Neuronal stem cell (in vitro differentiated cells): ENCODE measurements around the gene KIF16B.

Experiments
- DNase-seq: peaks from one replicate; pipeline ENCODE4 v3.0.0-alpha.2; 2013; ENCODE audit warnings: low spot score
- H2AFZ ChIP-seq: one replicate; pipeline ENCODE4 v1.6.1; 2013; ENCODE audit warnings: mild to moderate bottlenecking, low read length, inconsistent platforms
- H2AK5ac ChIP-seq: 2 replicates; pipeline ENCODE4 v1.6.1; 2013; ENCODE audit warnings: low read depth, mild to moderate bottlenecking, inconsistent platforms, low read length, moderate library complexity, mixed read lengths
- H2BK120ac ChIP-seq: 2 replicates; pipeline ENCODE4 v1.6.1; 2013; ENCODE audit warnings: low read depth, mild to moderate bottlenecking, inconsistent platforms, low read length, moderate library complexity, mixed read lengths
- H2BK12ac ChIP-seq: one replicate; pipeline ENCODE4 v1.6.1; 2013; ENCODE audit warnings: low read length, inconsistent platforms
- H2BK15ac ChIP-seq: 2 replicates; pipeline ENCODE4 v1.6.1; 2013; ENCODE audit warnings: mild to moderate bottlenecking, low read length, inconsistent platforms, mixed read lengths
- H2BK5ac ChIP-seq: one replicate; pipeline ENCODE4 v1.6.1; 2013; ENCODE audit warnings: inconsistent platforms, mild to moderate bottlenecking, low read length, moderate library complexity
- H3K14ac ChIP-seq: one replicate; pipeline ENCODE4 v1.6.1; 2013; ENCODE audit warnings: low read length, inconsistent platforms
- H3K18ac ChIP-seq: 2 replicates; pipeline ENCODE4 v1.6.1; 2013; ENCODE audit warnings: low read length, inconsistent platforms
- H3K23ac ChIP-seq: 2 replicates; pipeline ENCODE4 v1.6.1; 2013; ENCODE audit warnings: low read depth, mild to moderate bottlenecking, mixed read lengths, low read length, inconsistent platforms; ENCODE audit not compliant: poor library complexity
- H3K27ac ChIP-seq: replicated peaks from 3 replicates; pipeline ENCODE4 v1.5.1; 2013; ENCODE audit warnings: low read length, inconsistent platforms
- H3K27me3 ChIP-seq, 3 experiments: 2 replicates each; pipeline ENCODE4 v1.6.1; 2013; ENCODE audit warnings: low read length in 3 of 3, mild to moderate bottlenecking in 2 of 3, inconsistent platforms in 1 of 3, low read depth in 1 of 3, mixed read lengths in 1 of 3, moderate library complexity in 1 of 3; ENCODE audit not compliant: control insufficient read depth in 3 of 3, insufficient read depth in 3 of 3
- H3K36me3 ChIP-seq, 2 donors: replicated peaks in 1 of 2; 2 replicates each; pipeline ENCODE4 v1.6.1; 2013; ENCODE audit warnings: low read length in 2 of 2; ENCODE audit not compliant: control insufficient read depth in 2 of 2, insufficient read depth in 2 of 2
- H3K4ac ChIP-seq: 2 replicates; pipeline ENCODE4 v1.6.1; 2013; ENCODE audit warnings: inconsistent platforms, mild to moderate bottlenecking, low read length, moderate library complexity
- H3K4me1 ChIP-seq, 2 donors: 1 replicate in 1 of 2; 2 replicates in 1 of 2; pipeline ENCODE4 v1.6.1; 2013; ENCODE audit warnings: low read length in 2 of 2, low read depth in 1 of 2; ENCODE audit not compliant: control insufficient read depth in 2 of 2, insufficient read depth in 1 of 2
- H3K4me2 ChIP-seq: one replicate; pipeline ENCODE4 v1.6.1; 2013; ENCODE audit warnings: mild to moderate bottlenecking, low read length, inconsistent platforms; ENCODE audit not compliant: insufficient read depth, poor library complexity, severe bottlenecking
- H3K4me3 ChIP-seq, 2 donors: 2 replicates each; pipeline ENCODE4 v1.5.1; 2013; ENCODE audit warnings: low read length in 2 of 2, mild to moderate bottlenecking in 2 of 2, inconsistent platforms in 1 of 2, moderate library complexity in 1 of 2
- H3K79me1 ChIP-seq: one replicate; pipeline ENCODE4 v1.6.1; 2013; ENCODE audit warnings: low read depth, mild to moderate bottlenecking, inconsistent platforms, low read length, moderate library complexity
- H3K9ac ChIP-seq: one replicate; pipeline ENCODE4 v1.6.1; 2013; ENCODE audit warnings: mild to moderate bottlenecking, low read depth, low read length, inconsistent platforms; ENCODE audit not compliant: poor library complexity
- H3K9me3 ChIP-seq, 2 donors: replicated peaks in 1 of 2; 2 replicates each; pipeline versions ENCODE3 to v1.6.1; 2013; ENCODE audit warnings: low read length in 2 of 2, mild to moderate bottlenecking in 2 of 2, inconsistent platforms in 1 of 2, low read depth in 1 of 2, mixed read lengths in 1 of 2, moderate library complexity in 1 of 2; ENCODE audit not compliant: control insufficient read depth in 2 of 2, insufficient read depth in 1 of 2
- H4K8ac ChIP-seq: one replicate; pipeline ENCODE4 v1.6.1; 2013; ENCODE audit warnings: low read depth, mild to moderate bottlenecking, inconsistent platforms, low read length, moderate library complexity
- H4K91ac ChIP-seq: one replicate; pipeline ENCODE4 v1.6.1; 2013; ENCODE audit warnings: low read length, low read depth, mild to moderate bottlenecking, inconsistent platforms; ENCODE audit not compliant: poor library complexity
- WGBS, 2 donors: extraction: QIAGEN DNeasy Blood & Tissue Kit; methylation state at CpG; one replicate each; pipeline ENCODE4 v1.1.7; 2013; ENCODE audit warnings: missing lambda C conversion rate in 2 of 2, mixed read lengths in 1 of 2; ENCODE audit not compliant: insufficient read length in 2 of 2, insufficient replicate concordance in 1 of 2; ENCODE audit errors: extremely low coverage in 2 of 2; 5-methylcytosine and 5-hydroxymethylcytosine counted together

KIF16B gene

GRCh38 chr20:16459019-16459700 is 114.1 kb downstream of the KIF16B start:
- no peak overlapping the region for H2BK15ac ChIP-seq

GRCh38 chr20:16457514-16457913 is 115.7 kb downstream of the KIF16B start:
- no CpG with 5 or more reads among the region's 5 CpGs for WGBS, 2 donors
- Histone ChIP-seq H2BK15ac (no peak overlapping the region), H3K4ac (no peak overlapping the region), H3K79me1 (no peaks in the 10 kb centered on the region), H3K27me3 (no peaks in the 10 kb centered on the region), H3K4me2 (no peak overlapping the region), H3K14ac (no peak overlapping the region), H3K4me3 (no peak overlapping the region), H4K91ac (no peak overlapping the region), H2AK5ac (no peak overlapping the region), H3K9me3 (peaks cover 0 to 3% of the 10 kb centered on the region in 2 donors), H3K36me3 (no peaks in the 10 kb centered on the region), H3K4me1 (no peaks in the 10 kb centered on the region), H2BK12ac (no peak overlapping the region), H3K27ac (no peak overlapping the region), H3K18ac (no peak overlapping the region), H2AFZ (no peak overlapping the region), H4K8ac (no peak overlapping the region), H3K9ac (no peak overlapping the region), H2BK120ac (no peak overlapping the region), H2BK5ac (no peak overlapping the region), H3K23ac (no peak overlapping the region)
- DNase-seq: no peak

More at GRCh38 chr20:16459019-16459700, 114.1 kb downstream of the KIF16B start:
- Histone ChIP-seq H3K23ac (no peak overlapping the region), H3K36me3 (no peaks in the 10 kb centered on the region), H3K18ac (no peak overlapping the region), H3K4me2 (no peak overlapping the region), H4K91ac (no peak overlapping the region), H4K8ac (no peak overlapping the region), H3K4ac (no peak overlapping the region), H3K4me3 (no peak overlapping the region), H2BK5ac (no peak overlapping the region), H3K27me3 (no peaks in the 10 kb centered on the region), H2BK12ac (no peak overlapping the region), H3K9me3 (peaks cover 2 to 6% of the 10 kb centered on the region in 2 donors), H2AK5ac (no peak overlapping the region), H3K79me1 (no peaks in the 10 kb centered on the region), H3K14ac (no peak overlapping the region), H3K27ac (no peak overlapping the region), H2AFZ (no peak overlapping the region), H3K4me1 (no peaks in the 10 kb centered on the region), H3K9ac (no peak overlapping the region), H2BK120ac (no peak overlapping the region)
- no peak for DNase-seq
- no CpG with 5 or more reads among the region's 1 CpG for WGBS, 2 donors

GRCh38 chr20:16455324-16455723 is 117.9 kb downstream of the KIF16B start:
- WGBS, 2 donors: no CpG with 5 or more reads among the region's 1 CpG
- Histone ChIP-seq H3K4me1 (no peaks in the 10 kb centered on the region), H3K36me3 (no peaks in the 10 kb centered on the region), H2BK120ac (no peak overlapping the region), H2BK12ac (no peak overlapping the region), H4K8ac (no peak overlapping the region), H2BK15ac (no peak overlapping the region), H3K27ac (no peak overlapping the region), H3K18ac (no peak overlapping the region), H2AK5ac (no peak overlapping the region), H3K27me3 (no peaks in the 10 kb centered on the region), H3K4ac (no peak overlapping the region), H3K4me2 (no peak overlapping the region), H2BK5ac (no peak overlapping the region), H3K4me3 (no peak overlapping the region), H4K91ac (no peak overlapping the region), H2AFZ (no peak overlapping the region), H3K9me3 (no peaks in the 10 kb centered on the region), H3K14ac (no peak overlapping the region), H3K23ac (no peak overlapping the region), H3K79me1 (no peaks in the 10 kb centered on the region), H3K9ac (no peak overlapping the region)
- DNase-seq: no peak

- Histone ChIP-seq H2AK5ac (no peak overlapping the region), H2BK120ac (no peak overlapping the region), H2BK12ac (no peak overlapping the region), H3K9me3 (no peaks in the 10 kb centered on the region), H3K4ac (no peak overlapping the region), H3K18ac (no peak overlapping the region), H3K27ac (no peak overlapping the region), H3K4me3 (no peak overlapping the region), H3K4me1 (no peaks in the 10 kb centered on the region), H2AFZ (no peak overlapping the region), H2BK15ac (no peak overlapping the region), H3K79me1 (no peaks in the 10 kb centered on the region), H3K4me2 (no peak overlapping the region), H4K8ac (no peak overlapping the region), H2BK5ac (no peak overlapping the region), H3K9ac (no peak overlapping the region), H4K91ac (no peak overlapping the region), H3K14ac (no peak overlapping the region), H3K23ac (no peak overlapping the region), H3K36me3 (no peaks in the 10 kb centered on the region), H3K27me3 (no peaks in the 10 kb centered on the region)
- WGBS, 2 donors: no CpG with 5 or more reads among the region's 1 CpG
- no peak for DNase-seq
These were observed 121.3 kb downstream of the KIF16B start for GRCh38 chr20:16451982-16452381.
